Loucy (cell line): Measurements from ENCODE around the gene CCDC187.

Source experiments
- EZH2phosphoT487 ChIP-seq: fragments of 200-600 bp; IDR thresholded peaks from 2 replicates; pipeline ENCODE4 v1.6.1; 2018; ENCODE audit warnings: antibody characterized with exemption, mild to moderate bottlenecking, moderate library complexity, borderline replicate concordance
- TF ChIP-seq, protein P1 (sequence below): fragments of 200-600 bp; sonication (generic); conservative IDR thresholded peaks from 2 replicates; pipeline ENCODE4 v1.5.1; 2014; ENCODE audit warnings: mild to moderate bottlenecking, antibody characterized with exemption, low read length

DNA sequence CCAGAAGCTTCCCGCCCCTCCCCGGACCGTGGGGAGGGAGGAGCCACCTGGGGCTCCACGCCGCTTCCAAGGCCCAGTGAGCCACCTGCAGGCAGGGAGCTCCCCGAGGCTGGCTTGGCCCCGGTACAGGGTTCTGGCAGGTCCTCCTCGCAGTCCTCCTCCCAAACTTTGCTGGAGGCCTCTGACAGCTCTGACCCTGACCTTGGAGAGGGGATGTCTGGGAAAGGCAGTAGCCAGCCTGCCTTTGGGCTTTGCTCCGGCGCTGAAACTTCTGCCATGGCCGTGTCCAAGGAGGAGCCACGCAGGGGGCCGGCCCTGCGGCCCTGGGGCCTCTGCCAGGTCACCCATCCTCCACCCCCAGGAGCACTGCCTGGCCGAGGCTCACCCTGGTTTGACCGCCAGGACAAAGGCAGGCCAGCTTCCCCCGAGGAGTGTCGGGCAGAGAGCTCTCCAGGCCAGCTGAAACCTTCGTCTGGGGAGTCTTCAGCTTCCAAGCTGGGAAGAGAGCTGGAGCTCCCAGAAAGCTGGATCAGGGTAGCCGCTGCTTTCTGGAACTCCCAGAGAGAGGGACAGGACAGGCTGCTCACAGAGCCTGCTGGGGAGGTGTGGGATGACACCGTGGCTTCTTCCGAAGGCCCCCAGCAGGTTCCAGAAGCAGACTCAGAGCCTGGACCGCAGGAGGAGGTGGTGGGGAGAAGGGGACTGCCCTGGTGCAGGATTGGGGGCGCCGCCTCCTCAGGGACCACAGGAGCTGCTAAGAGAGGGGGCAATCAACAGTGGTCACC is 49.3 kb downstream of the CCDC187 start:
- TF ChIP-seq, protein P1, sequence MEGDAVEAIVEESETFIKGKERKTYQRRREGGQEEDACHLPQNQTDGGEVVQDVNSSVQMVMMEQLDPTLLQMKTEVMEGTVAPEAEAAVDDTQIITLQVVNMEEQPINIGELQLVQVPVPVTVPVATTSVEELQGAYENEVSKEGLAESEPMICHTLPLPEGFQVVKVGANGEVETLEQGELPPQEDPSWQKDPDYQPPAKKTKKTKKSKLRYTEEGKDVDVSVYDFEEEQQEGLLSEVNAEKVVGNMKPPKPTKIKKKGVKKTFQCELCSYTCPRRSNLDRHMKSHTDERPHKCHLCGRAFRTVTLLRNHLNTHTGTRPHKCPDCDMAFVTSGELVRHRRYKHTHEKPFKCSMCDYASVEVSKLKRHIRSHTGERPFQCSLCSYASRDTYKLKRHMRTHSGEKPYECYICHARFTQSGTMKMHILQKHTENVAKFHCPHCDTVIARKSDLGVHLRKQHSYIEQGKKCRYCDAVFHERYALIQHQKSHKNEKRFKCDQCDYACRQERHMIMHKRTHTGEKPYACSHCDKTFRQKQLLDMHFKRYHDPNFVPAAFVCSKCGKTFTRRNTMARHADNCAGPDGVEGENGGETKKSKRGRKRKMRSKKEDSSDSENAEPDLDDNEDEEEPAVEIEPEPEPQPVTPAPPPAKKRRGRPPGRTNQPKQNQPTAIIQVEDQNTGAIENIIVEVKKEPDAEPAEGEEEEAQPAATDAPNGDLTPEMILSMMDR: no peak
- no peak for TF ChIP-seq EZH2phosphoT487
